Common myeloid progenitor, CD34-positive (primary cell): ENCODE results near the gene SREBF2.

ENCODE experiments used
- CTCF ChIA-PET: fragments of 350-600 bp; sonication (Branson Sonifier 250); formaldehyde crosslinking; loops from one replicate; lab custom pipeline; 2021; ENCODE audit warnings: antibody characterized with exemption; lab: Charles Lee
- POLR2A ChIA-PET: fragments of 350-600 bp; sonication (Branson Sonifier 250); formaldehyde crosslinking; loops from one replicate; lab custom pipeline; 2021; ENCODE audit warnings: antibody characterized with exemption; lab: Charles Lee
- DNase-seq, 3 donors: peaks; one replicate each; pipeline versions ENCODE4 v3.0.0 to v3.0.0-alpha.2; 2013
- H3K27ac ChIP-seq, 2 experiments: 1 replicate in 1 of 2; 2 replicates in 1 of 2; pipeline ENCODE4 v1.7.0; 2013; ENCODE audit warnings: inconsistent platforms in 2 of 2, low read length in 2 of 2, mild to moderate bottlenecking in 2 of 2, low read depth in 1 of 2, moderate library complexity in 1 of 2; ENCODE audit not compliant: severe bottlenecking in 2 of 2, insufficient read depth in 1 of 2, poor library complexity in 1 of 2
- H3K27me3 ChIP-seq, 5 experiments: replicated peaks in 2 of 5; 1 replicate in 3 of 5; 2 replicates in 2 of 5; pipeline versions ENCODE4 v1.6.1 to v1.7.0; 2013; ENCODE audit warnings: low read length in 4 of 5, mild to moderate bottlenecking in 2 of 5, moderate library complexity in 2 of 5, inconsistent platforms in 1 of 5; ENCODE audit not compliant: insufficient read depth in 5 of 5, control insufficient read depth in 4 of 5
- H3K36me3 ChIP-seq, 4 experiments: 1 replicate in 2 of 4; 2 replicates in 2 of 4; pipeline versions ENCODE4 v1.6.1 to v1.7.0; 2013; ENCODE audit warnings: low read length in 3 of 4, control low read depth in 1 of 4, mild to moderate bottlenecking in 1 of 4; ENCODE audit not compliant: control insufficient read depth in 4 of 4, insufficient read depth in 4 of 4
- H3K4me1 ChIP-seq, 4 experiments: 1 replicate in 3 of 4; 2 replicates in 1 of 4; pipeline versions ENCODE4 v1.6.1 to v1.7.1; 2013; ENCODE audit warnings: low read length in 3 of 4, mild to moderate bottlenecking in 3 of 4, control low read depth in 1 of 4, inconsistent platforms in 1 of 4, moderate library complexity in 1 of 4; ENCODE audit not compliant: control insufficient read depth in 4 of 4, insufficient read depth in 4 of 4; ENCODE audit errors: control extremely low read depth in 1 of 4
- H3K4me3 ChIP-seq, 7 experiments: 1 replicate in 4 of 7; 2 replicates in 3 of 7; pipeline versions ENCODE4 v1.5.1 to v1.7.0; 2013; ENCODE audit warnings: mild to moderate bottlenecking in 7 of 7, low read length in 6 of 7, moderate library complexity in 6 of 7, inconsistent platforms in 2 of 7, low read depth in 2 of 7, control low read depth in 1 of 7; ENCODE audit not compliant: insufficient read depth in 4 of 7, control insufficient read depth in 1 of 7; ENCODE audit errors: extremely low read depth in 1 of 7
- H3K9me3 ChIP-seq, 5 experiments: 1 replicate in 4 of 5; 2 replicates in 1 of 5; pipeline versions ENCODE4 v1.6.1 to v1.7.1; 2013; ENCODE audit warnings: low read length in 4 of 5, mild to moderate bottlenecking in 2 of 5, inconsistent platforms in 1 of 5, low read depth in 1 of 5, moderate library complexity in 1 of 5; ENCODE audit not compliant: control insufficient read depth in 4 of 5, insufficient read depth in 2 of 5; ENCODE audit errors: control extremely low read depth in 1 of 5
- WGBS: methylation state at CpG from one replicate; pipeline ENCODE4 v1.1.5; 2013; ENCODE audit not compliant: insufficient coverage; 5-methylcytosine and 5-hydroxymethylcytosine counted together

Gene SREBF2

DNA sequence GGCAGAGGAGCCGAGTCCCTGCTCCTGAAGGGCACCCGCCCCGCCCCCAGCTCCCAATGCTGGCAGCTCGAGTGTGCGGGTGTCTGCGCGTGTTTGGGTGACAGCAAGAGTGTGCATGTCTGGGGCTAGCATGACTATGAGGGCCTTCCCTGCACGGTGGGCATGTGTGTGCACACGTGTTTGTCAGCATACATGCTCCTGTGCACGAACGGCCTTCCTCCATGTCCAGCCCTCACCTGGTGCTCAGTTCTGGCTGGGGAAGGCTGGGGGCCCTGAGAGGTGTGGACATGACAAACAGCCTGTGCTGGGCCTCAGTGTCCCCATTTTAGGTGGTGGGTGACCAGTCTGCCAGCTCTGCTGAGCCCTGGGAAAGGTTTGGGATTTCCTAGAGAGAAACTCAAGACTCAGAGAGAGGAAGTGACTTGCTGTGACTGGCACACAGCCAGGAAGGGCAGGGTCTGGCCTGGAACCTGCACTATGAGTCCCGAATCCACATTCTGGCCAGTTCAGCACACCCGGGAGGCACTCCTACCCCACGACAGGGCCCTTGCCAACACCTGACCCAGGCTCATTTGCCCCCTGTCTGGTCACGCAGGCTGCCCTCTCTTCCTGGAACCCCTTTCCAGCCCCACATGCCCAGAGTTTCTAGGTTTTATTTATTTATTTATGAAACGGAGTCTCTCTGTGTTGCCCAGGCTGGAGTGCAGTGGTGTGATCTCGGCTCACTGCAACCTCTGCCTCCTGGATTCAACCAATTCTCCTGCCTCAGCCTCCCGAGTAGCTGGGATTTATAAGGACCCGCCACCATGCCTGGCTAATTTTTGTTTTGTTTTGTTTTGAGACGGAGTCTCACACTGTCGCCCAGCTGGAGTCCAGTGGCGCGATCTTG lies 85.2 kb downstream of the SREBF2 start:
- H3K9me3 ChIP-seq, result no peaks in the 10 kb centered on the region
- CTCF ChIA-PET, result interaction anchor here (1.6 to 2.2 kb wide), 2 partner anchors 7 to 221 kb away, joined by 4 to 9 read pairs; no protein-coding TSS in a partner anchor
- no peak overlapping the region for H3K27ac ChIP-seq
- peak; percentile 63 to 81 (median 73) for DNase-seq
- peak overlapping the region in 1 of 7 experiments; percentile 23 for H3K4me3 ChIP-seq
- no peaks in the 10 kb centered on the region for H3K36me3 ChIP-seq
- 77% methylated on average over 17 of the region's 23 CpGs for WGBS
- peaks cover 0 to 42% (median 39%) of the 10 kb centered on the region in 4 experiments for H3K4me1 ChIP-seq
- POLR2A ChIA-PET, result interaction anchor here (0.5 kb wide), 1 partner anchor 97 kb away, joined by 6 read pairs; no protein-coding TSS in a partner anchor
- peaks cover 0 to 63% (median 23%) of the 10 kb centered on the region in 5 experiments for H3K27me3 ChIP-seq

DNA sequence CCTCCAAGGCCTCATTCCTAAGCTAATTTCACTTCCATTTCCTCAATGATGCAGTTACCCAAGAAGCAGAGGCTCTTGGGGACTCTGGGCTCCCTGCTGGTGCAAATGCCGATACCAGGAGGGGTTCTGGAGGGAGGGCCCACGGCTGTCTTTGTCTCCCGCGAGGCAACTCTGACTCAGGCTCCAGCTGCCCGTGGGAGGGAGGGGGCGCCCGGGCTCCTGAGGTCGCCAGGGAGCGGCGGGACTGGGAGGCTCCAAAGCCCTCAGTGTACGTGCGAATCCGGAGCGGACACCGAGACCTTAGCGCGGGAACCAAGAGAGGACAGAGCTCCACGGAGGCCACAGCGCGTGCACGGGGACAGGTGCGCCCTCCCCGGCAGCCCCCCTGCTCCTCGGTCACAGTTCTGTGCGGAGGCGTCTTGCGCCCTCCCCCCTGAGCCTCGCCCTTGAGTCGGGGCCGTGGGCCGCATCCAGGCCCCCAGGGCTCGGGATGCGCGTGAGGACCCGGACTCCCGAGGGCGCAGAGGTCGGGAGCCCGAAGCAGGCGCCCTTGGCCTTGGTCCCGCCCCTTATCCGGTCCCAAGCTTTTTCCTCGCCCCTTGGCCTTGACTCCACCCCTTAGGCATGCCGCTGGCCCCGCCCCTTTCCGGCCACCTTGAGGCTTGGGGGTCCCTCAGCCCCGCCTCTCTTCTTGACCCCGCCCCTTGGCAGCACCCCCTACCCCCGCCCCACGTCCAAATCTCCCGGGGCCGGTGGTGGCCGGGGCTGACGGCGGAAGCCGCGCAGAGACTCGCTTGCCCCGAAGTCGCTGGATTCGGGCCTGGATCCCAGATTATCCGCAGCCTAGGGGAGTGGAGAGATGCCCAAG lies 86.7 kb downstream of the SREBF2 start:
- no peak overlapping the region for H3K27ac ChIP-seq
- ChIA-PET CTCF (interaction anchor here (0.8 to 2.0 kb wide), 4 partner anchors 9 to 223 kb away, joined by 3 to 6 read pairs (median 4); no protein-coding TSS in a partner anchor), POLR2A (no interaction called here)
- H3K27me3 ChIP-seq, result peaks cover 0 to 58% (median 19%) of the 10 kb centered on the region in 5 experiments
- under 1% methylated on average over 38 of the region's 62 CpGs for WGBS
- H3K9me3 ChIP-seq, result no peaks in the 10 kb centered on the region
- H3K36me3 ChIP-seq, result no peaks in the 10 kb centered on the region
- DNase-seq, result peak; percentile 61 to 63 (median 62)
- H3K4me3 ChIP-seq, result peak overlapping the region; percentile 2 to 76 (median 51)
- peaks cover 0 to 41% (median 34%) of the 10 kb centered on the region in 4 experiments for H3K4me1 ChIP-seq

DNA sequence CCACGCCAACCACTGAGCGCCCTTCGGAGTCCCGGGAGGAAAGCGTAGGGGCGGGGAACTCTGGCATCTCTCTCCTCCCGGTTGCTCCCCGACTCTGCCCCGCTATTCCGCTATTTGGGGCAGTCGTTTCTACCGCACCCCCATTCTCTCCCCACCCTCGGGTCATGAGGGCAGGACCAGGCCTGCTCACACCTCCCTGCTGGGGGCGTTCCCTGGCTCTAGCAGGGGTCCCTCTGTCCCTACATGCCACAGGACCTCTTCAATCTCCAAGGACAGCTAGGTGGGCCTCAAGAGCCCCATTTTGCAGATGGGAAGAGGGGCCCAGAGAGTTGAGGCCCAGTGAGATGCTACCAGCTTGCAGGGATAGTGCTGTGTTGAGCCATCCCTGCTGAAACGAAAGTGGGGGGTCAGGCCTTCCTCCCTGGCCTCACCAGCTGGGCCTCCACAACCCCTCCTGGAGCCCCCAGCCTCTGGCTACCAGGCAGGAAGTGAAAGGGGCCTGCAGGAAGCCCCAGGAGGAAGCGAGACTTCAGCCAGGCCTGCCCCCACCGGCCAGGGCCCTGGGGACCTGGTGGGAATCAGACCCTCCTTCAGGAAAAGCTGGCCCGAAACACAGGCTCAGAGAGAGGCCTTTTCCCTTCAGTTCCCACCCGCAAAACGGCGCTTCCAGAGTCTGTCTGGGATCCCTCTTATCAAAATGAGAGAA lies 87.5 kb downstream of the SREBF2 start:
- peaks cover 0 to 35% (median 27%) of the 10 kb centered on the region in 4 experiments for H3K4me1 ChIP-seq
- no peaks in the 10 kb centered on the region for H3K36me3 ChIP-seq
- 30% methylated on average over 17 of the region's 21 CpGs for WGBS
- peaks cover 0 to 58% (median 16%) of the 10 kb centered on the region in 5 experiments for H3K27me3 ChIP-seq
- no peaks in the 10 kb centered on the region for H3K9me3 ChIP-seq
- POLR2A ChIA-PET, result interaction anchor here (0.6 kb wide), 1 partner anchor 120 kb away, joined by 3 read pairs; no protein-coding TSS in a partner anchor
- CTCF ChIA-PET, result interaction anchor here (1.2 to 2.0 kb wide), 3 partner anchors 17 to 34 kb away, joined by 3 to 6 read pairs (median 4); no protein-coding TSS in a partner anchor
- no peak for DNase-seq
- H3K27ac ChIP-seq, result no peak overlapping the region
- peak overlapping the region in 3 of 7 experiments; percentile 36 to 76 (median 48) for H3K4me3 ChIP-seq

DNA sequence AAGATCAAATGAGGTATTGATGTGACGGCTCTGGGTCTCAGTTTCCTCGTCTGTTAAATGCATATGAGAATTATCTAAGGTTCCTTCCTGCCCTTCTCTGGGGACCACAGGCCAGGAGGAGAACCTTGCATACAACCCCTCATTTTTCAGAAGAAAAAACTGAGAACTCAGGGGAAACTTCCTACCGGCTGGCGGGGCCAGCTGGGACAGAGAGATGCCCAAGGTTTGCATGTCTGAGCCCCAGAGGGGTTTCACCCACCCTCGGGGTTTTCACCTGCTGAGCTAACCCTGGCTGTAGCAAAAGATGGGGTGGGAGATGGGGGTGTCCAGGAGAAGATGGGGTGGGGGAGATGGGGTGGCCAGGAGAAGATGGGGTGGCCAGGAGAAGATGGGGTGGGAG lies 89.4 kb downstream of the SREBF2 start:
- no peak overlapping the region for H3K4me3 ChIP-seq
- H3K27me3 ChIP-seq, result peaks cover 0 to 54% (median 11%) of the 10 kb centered on the region in 5 experiments
- CTCF ChIA-PET, result interaction anchor here (5.0 kb wide), 1 partner anchor 16 kb away, joined by 48 read pairs; no protein-coding TSS in a partner anchor
- H3K4me1 ChIP-seq, result peaks cover 0 to 45% (median 37%) of the 10 kb centered on the region in 4 experiments
- no peak for DNase-seq
- POLR2A ChIA-PET, result no interaction called here
- H3K27ac ChIP-seq, result no peak overlapping the region
- no peaks in the 10 kb centered on the region for H3K9me3 ChIP-seq
- WGBS, result 93% methylated on average over 3 of the region's 5 CpGs
- H3K36me3 ChIP-seq, result no peaks in the 10 kb centered on the region

DNA sequence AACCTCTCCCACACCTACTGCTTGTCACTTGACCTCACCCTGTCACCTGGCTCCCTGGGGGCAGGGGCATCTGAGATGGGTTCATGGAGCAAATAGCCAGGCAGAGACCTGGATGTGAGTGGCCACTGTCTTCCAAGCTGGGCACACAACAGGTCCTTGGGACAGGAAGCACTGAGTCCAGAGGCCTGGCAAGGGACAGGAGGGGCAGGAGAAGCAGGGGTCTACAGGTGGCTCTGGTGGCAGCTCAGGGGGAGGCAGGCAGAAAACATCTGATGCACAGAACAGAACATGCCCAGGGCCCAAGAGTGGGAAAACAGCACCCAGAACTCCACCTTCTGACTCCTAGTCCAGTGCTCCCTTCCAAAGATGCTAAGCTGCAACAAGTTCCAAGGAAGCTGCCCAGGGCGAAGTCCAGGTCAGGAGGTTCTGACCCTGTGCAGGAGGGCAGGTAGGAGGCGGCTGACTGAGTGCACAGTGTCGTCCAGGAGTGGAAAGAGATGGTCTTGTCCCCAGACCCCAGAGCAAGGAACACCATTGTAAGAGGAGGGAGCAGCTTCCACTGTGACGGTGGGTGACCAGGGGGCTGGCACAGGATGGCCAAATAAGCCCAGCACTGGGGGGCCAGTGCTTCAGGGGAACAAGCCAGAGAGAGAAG lies 90.2 kb downstream of the SREBF2 start:
- DNase-seq, result no peak
- Histone ChIP-seq H3K27me3 (peaks cover 0 to 53% (median 9%) of the 10 kb centered on the region in 5 experiments), H3K36me3 (no peaks in the 10 kb centered on the region), H3K4me3 (no peak overlapping the region), H3K9me3 (no peaks in the 10 kb centered on the region), H3K27ac (no peak overlapping the region), H3K4me1 (peaks cover 0 to 38% (median 31%) of the 10 kb centered on the region in 4 experiments)
- WGBS, result 92% methylated on average over 3 of the region's 4 CpGs
- ChIA-PET POLR2A (no interaction called here), CTCF (interaction anchor here (5.0 kb wide), 1 partner anchor 15 kb away, joined by 48 read pairs; no protein-coding TSS in a partner anchor)
